GM10266 (cell line): Measurements from ENCODE around the gene OR51E1.

Experiments used
- DNase-seq: peaks from one replicate; pipeline ENCODE4 v3.0.0; 2012; ENCODE audit errors: extremely low spot score
- TF ChIP-seq, protein P1 (sequence below): IDR thresholded peaks from 2 replicates; pipeline ENCODE4 v1.5.1; 2012; ENCODE audit warnings: mild to moderate bottlenecking, low read depth; ENCODE audit not compliant: control insufficient read depth, insufficient read depth; ENCODE audit errors: missing control alignments

OR51E1 gene

DNA sequence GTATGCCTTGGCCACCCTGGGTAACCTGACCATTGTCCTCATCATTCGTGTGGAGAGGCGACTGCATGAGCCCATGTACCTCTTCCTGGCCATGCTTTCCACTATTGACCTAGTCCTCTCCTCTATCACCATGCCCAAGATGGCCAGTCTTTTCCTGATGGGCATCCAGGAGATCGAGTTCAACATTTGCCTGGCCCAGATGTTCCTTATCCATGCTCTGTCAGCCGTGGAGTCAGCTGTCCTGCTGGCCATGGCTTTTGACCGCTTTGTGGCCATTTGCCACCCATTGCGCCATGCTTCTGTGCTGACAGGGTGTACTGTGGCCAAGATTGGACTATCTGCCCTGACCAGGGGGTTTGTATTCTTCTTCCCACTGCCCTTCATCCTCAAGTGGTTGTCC, 3.9 kb upstream of the OR51E1 start:
- TF ChIP-seq, protein P1, sequence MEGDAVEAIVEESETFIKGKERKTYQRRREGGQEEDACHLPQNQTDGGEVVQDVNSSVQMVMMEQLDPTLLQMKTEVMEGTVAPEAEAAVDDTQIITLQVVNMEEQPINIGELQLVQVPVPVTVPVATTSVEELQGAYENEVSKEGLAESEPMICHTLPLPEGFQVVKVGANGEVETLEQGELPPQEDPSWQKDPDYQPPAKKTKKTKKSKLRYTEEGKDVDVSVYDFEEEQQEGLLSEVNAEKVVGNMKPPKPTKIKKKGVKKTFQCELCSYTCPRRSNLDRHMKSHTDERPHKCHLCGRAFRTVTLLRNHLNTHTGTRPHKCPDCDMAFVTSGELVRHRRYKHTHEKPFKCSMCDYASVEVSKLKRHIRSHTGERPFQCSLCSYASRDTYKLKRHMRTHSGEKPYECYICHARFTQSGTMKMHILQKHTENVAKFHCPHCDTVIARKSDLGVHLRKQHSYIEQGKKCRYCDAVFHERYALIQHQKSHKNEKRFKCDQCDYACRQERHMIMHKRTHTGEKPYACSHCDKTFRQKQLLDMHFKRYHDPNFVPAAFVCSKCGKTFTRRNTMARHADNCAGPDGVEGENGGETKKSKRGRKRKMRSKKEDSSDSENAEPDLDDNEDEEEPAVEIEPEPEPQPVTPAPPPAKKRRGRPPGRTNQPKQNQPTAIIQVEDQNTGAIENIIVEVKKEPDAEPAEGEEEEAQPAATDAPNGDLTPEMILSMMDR = no peak

DNA sequence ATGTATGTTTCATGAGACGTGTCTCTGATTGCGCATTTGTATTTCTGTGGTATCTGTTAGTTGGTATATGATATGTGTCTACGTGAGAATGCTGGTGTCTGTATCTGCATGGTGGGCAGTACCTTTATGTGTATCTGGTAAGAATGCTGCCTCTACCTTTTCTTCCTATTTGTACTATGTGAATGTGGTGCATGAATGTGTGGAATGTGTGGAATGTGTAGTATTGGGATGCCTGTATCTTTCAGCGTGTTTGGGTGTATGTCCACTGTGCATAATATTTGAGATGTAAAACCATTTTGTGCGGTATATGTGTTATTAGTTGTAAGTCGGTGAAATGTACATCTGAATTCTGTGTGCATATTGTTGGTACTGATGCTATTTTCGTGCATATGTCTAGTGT, 2.3 kb upstream of the OR51E1 start:
- no peak for DNase-seq
- TF ChIP-seq, protein P1 = no peak

More for the DNA sequence above, 3.9 kb upstream of the OR51E1 start:
- no peak for DNase-seq

DNA sequence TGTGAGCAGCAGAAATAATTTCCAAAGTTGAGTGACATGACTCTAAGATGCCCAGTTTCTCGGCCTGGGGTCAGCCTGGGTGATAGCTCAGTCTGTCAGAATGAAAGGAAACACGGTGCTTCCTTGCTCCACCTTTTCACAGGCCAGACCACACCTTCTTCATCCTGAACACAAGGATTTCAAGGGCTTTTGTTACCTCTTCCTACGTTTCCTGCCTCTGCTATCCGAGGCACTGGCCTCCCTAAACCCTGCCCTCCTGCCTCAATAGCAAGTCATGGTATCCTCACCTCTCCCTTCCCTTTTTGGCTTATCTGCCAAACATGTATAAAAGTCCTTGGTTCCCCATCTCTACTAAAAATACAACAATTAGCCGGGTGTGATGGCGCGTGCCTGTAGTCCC, 1.7 kb upstream of the OR51E1 start:
- TF ChIP-seq, protein P1 = no peak
- DNase-seq = no peak

DNA sequence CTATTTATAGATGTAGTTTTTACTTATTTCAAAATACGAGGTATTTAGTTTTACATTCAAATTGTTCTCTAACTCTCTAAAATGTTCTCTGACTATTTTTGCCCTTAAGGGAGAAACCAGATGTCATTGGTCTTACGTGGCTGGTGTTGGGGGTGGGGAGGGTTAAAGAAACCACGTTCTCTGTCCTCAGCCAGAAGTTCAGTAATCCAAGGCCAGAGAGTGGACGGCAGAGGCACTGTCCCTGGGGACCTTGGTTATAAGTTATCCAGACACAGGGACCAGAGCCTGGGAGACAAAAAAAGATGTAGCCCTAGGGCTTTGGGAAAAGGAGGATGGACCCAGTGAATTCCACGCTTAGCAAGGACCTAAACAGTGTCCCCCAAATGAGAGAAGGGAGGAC, 706 bp upstream of the OR51E1 start:
- TF ChIP-seq, protein P1 = no peak
- DNase-seq = no peak

DNA sequence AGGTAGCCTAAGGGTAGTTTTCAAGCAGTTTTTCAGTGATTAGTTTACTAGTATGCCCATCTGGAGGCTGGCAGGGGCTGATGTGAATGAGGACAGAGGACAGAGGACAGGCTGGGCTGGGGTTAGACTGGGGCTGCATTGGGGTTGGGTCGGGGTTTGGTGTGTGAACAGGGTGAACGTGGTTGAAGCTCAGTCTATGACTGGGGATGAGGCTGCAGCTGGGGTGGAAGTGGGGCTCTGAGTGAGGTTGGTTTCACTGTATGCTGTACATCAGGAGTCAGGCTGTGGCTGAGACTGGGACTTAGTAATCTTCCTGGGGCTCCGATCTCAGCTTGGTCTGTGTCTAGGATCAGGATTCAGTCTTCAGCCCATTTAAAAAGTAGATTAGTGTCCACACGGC, 451 bp downstream of the OR51E1 start:
- DNase-seq = no peak
- TF ChIP-seq, protein P1 = no peak

DNA sequence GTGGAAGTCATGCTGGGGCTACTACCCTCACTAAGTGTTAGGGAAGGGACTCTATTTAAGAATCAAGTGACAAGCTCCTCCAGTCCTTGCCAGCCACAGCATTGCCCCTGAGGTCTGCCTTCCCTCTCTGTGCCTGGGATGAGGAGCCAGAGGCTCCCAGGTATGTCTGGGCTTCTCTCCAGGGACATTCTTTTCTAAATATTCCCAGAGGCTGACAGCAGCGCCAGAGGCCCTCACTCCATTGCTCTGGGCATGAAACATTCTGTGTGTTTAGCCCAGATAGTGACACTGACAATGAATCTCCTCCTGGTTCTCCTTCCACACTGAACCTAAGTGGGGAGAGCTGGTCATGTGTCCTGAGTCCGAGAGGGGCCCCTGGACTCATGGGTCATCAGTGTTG, 2.2 kb downstream of the OR51E1 start:
- TF ChIP-seq, protein P1 = no peak
- no peak for DNase-seq

DNA sequence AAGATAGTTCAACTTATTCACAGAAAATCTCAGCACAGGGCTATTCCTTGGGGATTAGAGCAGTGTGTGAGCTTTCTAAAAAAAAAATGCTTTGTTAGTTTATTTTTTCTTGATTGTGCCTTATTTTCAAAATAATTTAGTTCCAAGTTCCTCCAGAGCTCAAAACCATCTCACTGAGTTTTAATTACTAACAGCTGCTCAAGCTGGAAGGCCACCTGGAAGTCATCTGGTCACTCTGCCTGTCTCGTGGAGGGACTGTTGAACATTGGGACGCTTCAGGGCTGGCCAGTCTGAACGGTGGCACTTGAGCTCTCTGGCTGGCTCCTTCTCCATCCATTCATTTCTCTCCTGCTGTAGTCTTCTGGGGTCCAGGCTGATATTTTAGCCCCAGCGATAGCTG, 4.0 kb downstream of the OR51E1 start:
- TF ChIP-seq, protein P1 = no peak
- no peak for DNase-seq
